Neural cell (in vitro differentiated cells): ENCODE data around the gene VWA3B. TPM values are rescaled to one million over a fixed set of nuclear protein-coding genes. Genes with fewer than 3 reads are reported as not detected.

Experiments
- H2AFZ ChIP-seq: fragments of 200-600, 300-800 bp; sonication (generic), shearing (Covaris generic); 2 replicates; pipeline ENCODE4 v1.6.0; 2014; ENCODE audit warnings: low read depth, mild to moderate bottlenecking, antibody characterized with exemption, low read length, moderate library complexity
- H3F3A ChIP-seq: fragments of 200-600 bp; shearing (Covaris generic); 2 replicates; pipeline ENCODE4 v1.6.1; 2016; ENCODE audit warnings: mild to moderate bottlenecking, moderate library complexity, mixed read lengths, antibody characterized with exemption, low read length; ENCODE audit not compliant: insufficient read depth, poor library complexity, severe bottlenecking
- H3K27ac ChIP-seq: fragments of 200-600, 300-800 bp; sonication (generic), shearing (Covaris generic); 2 replicates; pipeline ENCODE4 v1.5.1; 2014; ENCODE audit warnings: mild to moderate bottlenecking, low read length, moderate library complexity
- H3K27me3 ChIP-seq: fragments of 300-800, 200-600 bp; sonication (generic), shearing (Covaris generic); 2 replicates; pipeline ENCODE4 v1.6.0; 2014; ENCODE audit warnings: mild to moderate bottlenecking, low read depth, low read length, moderate library complexity; ENCODE audit not compliant: insufficient read depth
- H3K36me3 ChIP-seq: fragments of 300-800, 200-600 bp; sonication (generic), shearing (Covaris generic); 2 replicates; pipeline ENCODE4 v1.5.1; 2014; ENCODE audit warnings: mild to moderate bottlenecking, antibody characterized with exemption, low read length, moderate library complexity; ENCODE audit not compliant: insufficient read depth
- H3K4me2 ChIP-seq: fragments of 300-800, 200-600 bp; sonication (generic), shearing (Covaris generic); 2 replicates; pipeline ENCODE4 v1.6.0; 2014; ENCODE audit warnings: mild to moderate bottlenecking, low read length
- H3K4me3 ChIP-seq: fragments of 300-800, 200-600 bp; sonication (generic), shearing (Covaris generic); 2 replicates; pipeline ENCODE4 v1.5.1; 2014; ENCODE audit warnings: mild to moderate bottlenecking, low read length, moderate library complexity
- H3K79me2 ChIP-seq: fragments of 200-600 bp; shearing (Covaris generic); replicated peaks from 2 replicates; pipeline ENCODE4 v1.6.0; 2014; ENCODE audit warnings: mild to moderate bottlenecking, low read length, moderate library complexity; ENCODE audit not compliant: insufficient read depth
- H3K9ac ChIP-seq: fragments of 300-800, 200-600 bp; sonication (generic), shearing (Covaris generic); 2 replicates; pipeline ENCODE4 v1.6.1; 2016; ENCODE audit warnings: mild to moderate bottlenecking, low read length, mixed read lengths
- H3K9me2 ChIP-seq: fragments of 200-600 bp; shearing (Covaris generic); 2 replicates; pipeline ENCODE4 v1.6.1; 2016; ENCODE audit warnings: mild to moderate bottlenecking, low read length, mixed read lengths; ENCODE audit not compliant: insufficient read depth
- H3K9me3 ChIP-seq: fragments of 200-600, 300-800 bp; sonication (generic), shearing (Covaris generic); 2 replicates; pipeline ENCODE4 v1.6.1; 2016; ENCODE audit warnings: mild to moderate bottlenecking, mixed run types, low read length, moderate library complexity, mixed read lengths
- H4K20me1 ChIP-seq: fragments of 200-600 bp; shearing (Covaris generic); 2 replicates; pipeline ENCODE4 v1.6.1; 2016; ENCODE audit warnings: mild to moderate bottlenecking, mixed run types; ENCODE audit not compliant: insufficient read depth
- EP300 ChIP-seq: fragments of 450-650 bp; conservative IDR thresholded peaks from 2 replicates; pipeline ENCODE4 v1.6.1; 2014; ENCODE audit warnings: antibody characterized with exemption, mild to moderate bottlenecking, moderate library complexity; ENCODE audit not compliant: poor library complexity, severe bottlenecking
- EZH2 ChIP-seq: fragments of 200-600, 300-800 bp; shearing (Covaris generic), sonication (generic); IDR thresholded peaks from 2 replicates; pipeline ENCODE4 v1.6.1; 2014; ENCODE audit warnings: antibody characterized with exemption, low read length, borderline replicate concordance, mild to moderate bottlenecking; ENCODE audit not compliant: insufficient read depth, poor library complexity, severe bottlenecking
- MXI1 ChIP-seq: fragments of 450-650 bp; conservative IDR thresholded peaks from 2 replicates; pipeline ENCODE4 v1.6.1; 2014; ENCODE audit warnings: antibody characterized with exemption, mild to moderate bottlenecking; ENCODE audit not compliant: poor library complexity, severe bottlenecking
- POLR2AphosphoS5 ChIP-seq: IDR thresholded peaks from 2 replicates; pipeline ENCODE4 v1.6.1; 2012
- RAD21 ChIP-seq: fragments of 450-650 bp; conservative IDR thresholded peaks from 2 replicates; pipeline ENCODE4 v1.6.1; 2014; ENCODE audit warnings: antibody characterized with exemption, mild to moderate bottlenecking, moderate library complexity
- TAF1 ChIP-seq: IDR thresholded peaks from 2 replicates; pipeline ENCODE4 v1.6.1; 2012; ENCODE audit warnings: low read depth
- polyA plus RNA-seq: library from polyadenylated mRNA; depleted of rRNA; stranded (reverse); fragments of >200 nt; gene quantifications from 2 replicates; pipeline ENCODE4 v1.2.3, GENCODE V29; 2014
- TF ChIP-seq, protein P1 (sequence below): IDR thresholded peaks from 2 replicates; pipeline ENCODE4 v1.6.1; 2012; ENCODE audit warnings: borderline replicate concordance
- TF ChIP-seq, protein P2 (sequence below): fragments of 450-650 bp; IDR thresholded peaks from 2 replicates; pipeline ENCODE4 v1.5.1; 2014; ENCODE audit warnings: antibody characterized with exemption, mild to moderate bottlenecking, moderate library complexity; ENCODE audit not compliant: poor library complexity, severe bottlenecking

Gene VWA3B
- polyA plus RNA-seq, 1 donor from 2014 or later, result not detected

DNA sequence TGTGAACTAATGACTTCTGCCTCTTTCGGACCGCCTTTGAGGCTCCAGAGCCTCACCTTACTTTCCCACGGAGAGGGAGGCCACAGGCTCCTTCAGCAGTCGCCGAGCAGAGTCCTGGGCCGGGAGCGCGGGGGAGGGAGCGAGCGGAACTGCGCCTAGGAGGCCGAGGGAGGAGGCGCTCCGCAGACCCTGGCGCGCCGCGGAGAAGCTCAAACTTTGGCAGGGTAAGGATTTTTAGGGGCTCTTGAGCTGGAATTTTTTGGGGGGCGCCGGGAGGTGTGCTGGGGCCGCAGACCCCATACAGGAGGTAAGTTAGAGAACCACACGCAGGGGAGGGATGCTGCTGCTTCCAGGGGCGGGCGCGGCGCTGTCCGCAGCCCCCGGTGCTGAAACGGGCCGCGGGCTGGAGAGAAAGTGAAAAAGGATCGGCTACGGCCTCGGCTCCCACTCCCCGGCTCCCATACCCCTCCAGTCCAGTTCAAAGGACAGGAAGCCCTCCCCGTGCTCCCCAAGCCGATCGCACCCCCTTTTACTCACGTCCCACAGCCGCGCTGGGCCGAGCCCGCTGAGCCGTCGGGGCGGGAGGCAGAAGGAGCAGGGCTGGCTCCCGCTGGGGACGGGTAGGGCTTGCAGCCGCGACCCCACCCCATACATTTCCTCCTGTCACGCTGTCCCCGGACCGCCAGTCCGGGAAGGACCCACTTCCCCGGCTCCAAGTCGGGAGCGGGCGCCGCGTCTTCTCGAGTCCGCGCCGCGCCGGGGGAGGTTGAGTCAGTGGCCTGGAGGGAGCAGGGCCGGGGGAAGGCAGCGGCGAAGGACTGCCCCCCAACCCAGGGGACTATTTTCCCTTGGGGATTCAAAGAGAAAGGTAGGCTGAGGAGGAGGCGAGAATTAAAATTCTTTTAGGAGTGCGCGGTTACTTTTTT is 259.6 kb downstream of the VWA3B start, which contains the start of gene CNGA3:
CNGA3 (plus strand) TSS at position 146 of the 926 bp plus-strand sequence. CDS start 23,520 bp downstream, outside the sequence.
- Histone ChIP-seq H3K27ac (peak within 1 kb of the TSS; percentile 76), H3F3A (no peaks in the 10 kb centered on the region), H4K20me1 (no peaks in the 10 kb centered on the region), H3K4me3 (peak within 1 kb of the TSS; percentile 57), H3K27me3 (peaks cover 27% of the 10 kb centered on the region), H2AFZ (no peak within 1 kb of the TSS), H3K4me2 (no peak within 1 kb of the TSS), H3K79me2 (no peaks in the 10 kb centered on the region), H3K9me3 (no peaks in the 10 kb centered on the region), H3K9ac (peak within 1 kb of the TSS; percentile 51), H3K9me2 (no peaks in the 10 kb centered on the region), H3K36me3 (no peaks in the 10 kb centered on the region)
- TF ChIP-seq, protein P1, sequence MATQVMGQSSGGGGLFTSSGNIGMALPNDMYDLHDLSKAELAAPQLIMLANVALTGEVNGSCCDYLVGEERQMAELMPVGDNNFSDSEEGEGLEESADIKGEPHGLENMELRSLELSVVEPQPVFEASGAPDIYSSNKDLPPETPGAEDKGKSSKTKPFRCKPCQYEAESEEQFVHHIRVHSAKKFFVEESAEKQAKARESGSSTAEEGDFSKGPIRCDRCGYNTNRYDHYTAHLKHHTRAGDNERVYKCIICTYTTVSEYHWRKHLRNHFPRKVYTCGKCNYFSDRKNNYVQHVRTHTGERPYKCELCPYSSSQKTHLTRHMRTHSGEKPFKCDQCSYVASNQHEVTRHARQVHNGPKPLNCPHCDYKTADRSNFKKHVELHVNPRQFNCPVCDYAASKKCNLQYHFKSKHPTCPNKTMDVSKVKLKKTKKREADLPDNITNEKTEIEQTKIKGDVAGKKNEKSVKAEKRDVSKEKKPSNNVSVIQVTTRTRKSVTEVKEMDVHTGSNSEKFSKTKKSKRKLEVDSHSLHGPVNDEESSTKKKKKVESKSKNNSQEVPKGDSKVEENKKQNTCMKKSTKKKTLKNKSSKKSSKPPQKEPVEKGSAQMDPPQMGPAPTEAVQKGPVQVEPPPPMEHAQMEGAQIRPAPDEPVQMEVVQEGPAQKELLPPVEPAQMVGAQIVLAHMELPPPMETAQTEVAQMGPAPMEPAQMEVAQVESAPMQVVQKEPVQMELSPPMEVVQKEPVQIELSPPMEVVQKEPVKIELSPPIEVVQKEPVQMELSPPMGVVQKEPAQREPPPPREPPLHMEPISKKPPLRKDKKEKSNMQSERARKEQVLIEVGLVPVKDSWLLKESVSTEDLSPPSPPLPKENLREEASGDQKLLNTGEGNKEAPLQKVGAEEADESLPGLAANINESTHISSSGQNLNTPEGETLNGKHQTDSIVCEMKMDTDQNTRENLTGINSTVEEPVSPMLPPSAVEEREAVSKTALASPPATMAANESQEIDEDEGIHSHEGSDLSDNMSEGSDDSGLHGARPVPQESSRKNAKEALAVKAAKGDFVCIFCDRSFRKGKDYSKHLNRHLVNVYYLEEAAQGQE, result peak; percentile 83
- TF ChIP-seq RAD21 (no peak), MXI1 (no peak), EP300 (no peak), TAF1 (no peak), POLR2AphosphoS5 (no peak)
- TF ChIP-seq, protein P2, sequence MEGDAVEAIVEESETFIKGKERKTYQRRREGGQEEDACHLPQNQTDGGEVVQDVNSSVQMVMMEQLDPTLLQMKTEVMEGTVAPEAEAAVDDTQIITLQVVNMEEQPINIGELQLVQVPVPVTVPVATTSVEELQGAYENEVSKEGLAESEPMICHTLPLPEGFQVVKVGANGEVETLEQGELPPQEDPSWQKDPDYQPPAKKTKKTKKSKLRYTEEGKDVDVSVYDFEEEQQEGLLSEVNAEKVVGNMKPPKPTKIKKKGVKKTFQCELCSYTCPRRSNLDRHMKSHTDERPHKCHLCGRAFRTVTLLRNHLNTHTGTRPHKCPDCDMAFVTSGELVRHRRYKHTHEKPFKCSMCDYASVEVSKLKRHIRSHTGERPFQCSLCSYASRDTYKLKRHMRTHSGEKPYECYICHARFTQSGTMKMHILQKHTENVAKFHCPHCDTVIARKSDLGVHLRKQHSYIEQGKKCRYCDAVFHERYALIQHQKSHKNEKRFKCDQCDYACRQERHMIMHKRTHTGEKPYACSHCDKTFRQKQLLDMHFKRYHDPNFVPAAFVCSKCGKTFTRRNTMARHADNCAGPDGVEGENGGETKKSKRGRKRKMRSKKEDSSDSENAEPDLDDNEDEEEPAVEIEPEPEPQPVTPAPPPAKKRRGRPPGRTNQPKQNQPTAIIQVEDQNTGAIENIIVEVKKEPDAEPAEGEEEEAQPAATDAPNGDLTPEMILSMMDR, result no peak

DNA sequence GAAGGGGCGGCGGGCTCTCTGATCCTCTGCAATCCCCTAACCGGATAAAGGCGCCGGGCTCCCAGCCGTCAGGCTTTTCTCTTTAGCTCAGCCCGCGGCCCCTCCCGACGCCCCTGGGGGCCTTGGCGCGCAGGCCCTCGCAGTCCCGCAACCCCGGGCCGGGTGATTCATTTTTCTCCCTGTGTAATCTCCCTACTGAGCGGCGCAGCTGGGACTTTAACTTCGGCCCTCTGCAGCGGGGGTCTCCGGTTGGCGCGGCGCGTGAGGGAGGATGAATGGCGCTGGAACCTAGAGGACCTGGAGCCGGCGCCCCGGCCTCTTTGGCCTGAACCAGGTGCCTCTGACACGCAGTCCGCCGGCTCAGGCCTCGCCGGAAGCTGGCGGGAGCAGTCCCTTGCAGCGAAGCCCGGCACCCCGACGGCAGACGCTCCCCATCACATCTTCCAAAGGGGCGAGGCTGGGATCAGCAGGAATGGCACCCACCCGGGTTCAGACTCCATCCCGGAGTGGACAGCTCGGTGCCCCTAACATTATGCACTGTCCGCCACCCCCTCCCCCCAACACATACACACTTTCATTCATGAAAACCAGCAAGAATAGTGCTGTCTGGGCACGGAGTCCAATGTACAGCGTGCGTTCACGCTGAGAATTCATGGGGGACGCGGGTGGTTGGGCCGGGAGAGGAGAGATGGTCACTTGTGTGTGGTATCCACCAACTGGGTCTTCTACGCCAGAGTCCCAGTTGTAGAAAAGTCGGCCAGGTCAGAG is 260.5 kb downstream of the VWA3B start:
- no peaks in the 10 kb centered on the region for H3F3A ChIP-seq
- H3K9me3 ChIP-seq, result no peaks in the 10 kb centered on the region
- H3K27me3 ChIP-seq, result peaks cover 27% of the 10 kb centered on the region
- H3K36me3 ChIP-seq, result no peaks in the 10 kb centered on the region
- H3K4me3 ChIP-seq, result peak overlapping the region; percentile 57
- H3K79me2 ChIP-seq, result no peaks in the 10 kb centered on the region
- TF ChIP-seq EZH2 (no peak), RAD21 (no peak)
- TF ChIP-seq, protein P1, result no peak
- no peaks in the 10 kb centered on the region for H4K20me1 ChIP-seq
- H3K4me2 ChIP-seq, result peak overlapping the region; percentile 61
- peak overlapping the region; percentile 51 for H3K9ac ChIP-seq
- no peaks in the 10 kb centered on the region for H3K9me2 ChIP-seq
- peak overlapping the region; percentile 76 for H3K27ac ChIP-seq
- peak overlapping the region; percentile 25 for H2AFZ ChIP-seq
